CD4-positive, alpha-beta T cell treated with Interferon gamma for 1 hour (primary cell): ENCODE measurements around the gene INTS4.
"Not testable (repeated sequence)": the region's sequence is repeated elsewhere in the genome, so short reads cannot be mapped to it uniquely, and the experiment has no call there.

Experiments used
- DNase-seq: peaks from one replicate; pipeline ENCODE4 v3.0.0-alpha.2; 2020

Gene INTS4

DNA sequence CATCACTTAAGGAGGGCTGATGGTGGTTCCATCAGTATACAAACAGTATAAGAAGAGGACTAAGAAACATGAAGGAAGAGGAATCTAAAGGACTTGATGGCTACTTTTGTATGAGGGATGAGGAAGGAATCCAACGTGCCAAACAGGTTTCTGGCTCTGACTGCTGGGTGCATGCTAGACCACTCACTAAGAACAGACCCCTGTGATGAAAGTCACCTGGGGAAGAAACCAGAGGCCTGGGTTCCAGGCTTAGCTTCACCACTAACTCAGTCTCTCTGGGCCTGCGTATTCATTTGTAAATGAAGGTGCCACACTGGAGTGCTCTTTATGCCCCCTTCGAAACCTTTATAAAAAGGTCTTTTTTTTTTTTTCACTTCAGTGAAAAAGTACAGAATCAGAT is 118.4 kb downstream of the INTS4 start:
- no peak for DNase-seq

- no peak for DNase-seq
Observed at GRCh38 chr11:77874206-77874605, 120.3 kb downstream of the INTS4 start.

- DNase-seq, result no peak
Observed at GRCh38 chr11:77873345-77873744, 121.1 kb downstream of the INTS4 start.

DNA sequence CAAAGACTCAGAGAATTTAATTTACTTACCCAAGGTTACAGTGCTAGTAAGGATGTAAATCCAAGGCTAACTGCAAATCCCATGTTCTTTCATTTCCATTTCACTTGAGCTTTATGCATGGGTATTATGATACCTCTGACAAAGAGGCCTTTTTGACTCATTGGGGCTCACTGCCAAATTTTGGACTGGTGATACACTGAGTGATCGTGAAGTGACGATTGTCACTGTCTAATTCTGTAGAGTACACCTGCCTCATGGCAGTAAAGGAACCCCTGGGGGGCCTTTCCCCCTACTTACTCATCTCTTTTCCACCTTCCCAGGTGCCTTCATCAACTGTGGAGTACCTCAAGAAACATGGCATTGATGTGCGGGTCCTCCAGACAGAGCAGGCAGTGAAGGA is 122.6 kb downstream of the INTS4 start:
- no peak for DNase-seq

DNA sequence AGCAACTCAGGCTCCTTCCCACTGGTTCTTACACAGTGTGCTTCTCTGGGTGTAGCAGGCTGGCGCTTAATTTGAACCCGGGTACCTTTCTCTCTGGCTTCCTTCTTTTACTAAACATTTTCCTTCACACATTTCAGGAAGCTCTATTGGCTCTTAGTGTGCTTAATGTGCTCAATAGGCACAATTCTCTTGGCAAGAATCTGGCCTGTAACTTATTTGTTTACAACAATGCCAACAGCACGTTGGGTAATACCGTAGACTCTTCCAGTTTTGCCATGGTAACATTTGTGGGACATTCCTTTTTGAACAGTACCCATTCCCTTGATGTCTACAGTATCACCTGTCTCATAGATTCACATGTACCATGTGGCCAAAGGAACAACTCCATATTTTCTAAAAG is 125.7 kb downstream of the INTS4 start:
- DNase-seq, result no peak

DNA sequence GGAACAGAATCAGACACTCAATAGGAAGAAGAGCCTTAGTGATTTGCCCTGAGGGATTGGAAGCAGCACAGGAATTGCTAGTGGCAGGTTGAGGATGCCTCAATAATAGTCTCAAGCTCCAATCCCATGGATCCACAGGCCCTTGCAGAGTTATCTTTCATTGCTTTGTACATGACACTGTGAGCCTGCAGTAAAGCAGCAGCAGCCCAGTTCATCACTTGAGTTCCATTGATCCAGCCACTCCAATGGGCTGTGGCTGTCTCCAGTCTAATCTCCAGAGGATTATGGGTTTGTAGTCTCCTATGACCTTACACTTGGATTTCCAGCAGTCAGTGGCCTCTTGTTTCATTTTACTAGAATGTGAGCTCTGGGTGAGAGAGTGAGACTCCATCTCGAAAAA is 128.1 kb downstream of the INTS4 start:
- DNase-seq, result no peak

- DNase-seq, result no peak
Observed at GRCh38 chr11:77865805-77866204, 128.7 kb downstream of the INTS4 start.

DNA sequence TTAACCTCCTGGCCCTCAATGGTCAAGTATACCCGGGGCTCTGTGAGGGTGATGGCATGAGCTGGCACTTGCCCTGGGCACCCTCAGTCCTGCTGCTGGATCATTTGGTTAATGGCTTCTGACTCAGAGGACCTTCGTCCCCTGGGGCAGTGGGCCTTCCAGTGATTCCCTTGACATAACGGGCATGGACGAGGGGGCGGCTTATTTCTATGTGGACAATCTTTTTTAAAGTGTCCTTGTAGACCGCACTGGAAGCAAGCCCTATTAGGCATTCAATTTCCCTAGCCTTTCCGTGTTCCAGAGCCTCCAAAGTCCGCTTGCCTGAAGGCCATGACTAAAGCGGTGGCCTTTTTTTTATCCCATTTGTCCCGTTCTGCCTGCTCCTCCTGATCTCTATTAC is 133.0 kb downstream of the INTS4 start:
- not testable (repeated sequence) for DNase-seq

DNA sequence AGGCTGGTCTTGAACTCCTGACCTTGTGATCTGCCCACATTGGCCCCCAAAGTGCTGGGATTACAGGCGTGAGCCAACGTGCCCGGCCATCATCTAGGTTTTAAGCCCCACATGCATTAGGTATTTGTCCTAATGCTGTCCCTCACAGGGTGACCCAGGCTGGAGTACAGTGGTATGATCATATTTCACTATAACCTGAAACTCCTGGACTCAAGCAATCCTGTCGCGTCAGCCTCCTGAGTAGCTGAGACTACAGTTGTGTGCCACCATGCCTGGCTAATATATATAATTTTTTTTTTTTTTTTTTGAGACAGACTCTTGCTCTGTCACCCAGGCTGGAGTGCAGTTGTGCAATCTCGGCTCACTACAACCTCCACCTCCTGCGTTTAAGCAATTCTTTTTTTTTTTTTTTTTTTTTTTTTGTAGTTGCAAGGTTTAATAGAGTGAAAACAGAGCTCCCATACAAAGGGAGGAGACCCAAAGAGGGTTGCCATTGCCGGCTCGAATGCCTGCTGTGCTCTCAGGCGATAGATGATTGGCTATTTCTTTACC is 136.5 kb downstream of the INTS4 start:
- not testable (repeated sequence) for DNase-seq

DNA sequence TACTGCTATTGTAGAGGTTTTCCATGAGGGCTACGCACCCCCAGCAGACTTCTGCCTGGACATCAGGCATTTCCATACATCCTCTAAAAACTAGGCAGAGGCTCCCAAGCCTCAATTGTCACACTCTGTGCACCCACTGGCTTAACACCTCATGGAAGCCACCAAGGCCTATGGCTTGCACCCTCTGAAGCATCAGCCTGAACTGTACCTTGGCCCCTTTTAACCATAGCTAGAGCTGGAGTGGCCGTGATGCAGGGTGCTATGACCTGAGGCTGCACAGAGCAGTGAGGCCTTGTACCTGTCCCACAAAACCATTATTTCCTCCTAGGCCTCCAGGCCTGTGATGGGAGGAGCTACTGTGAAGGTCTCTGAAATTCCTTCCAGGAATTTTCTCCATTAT is 139.6 kb downstream of the INTS4 start:
- no peak for DNase-seq

DNA sequence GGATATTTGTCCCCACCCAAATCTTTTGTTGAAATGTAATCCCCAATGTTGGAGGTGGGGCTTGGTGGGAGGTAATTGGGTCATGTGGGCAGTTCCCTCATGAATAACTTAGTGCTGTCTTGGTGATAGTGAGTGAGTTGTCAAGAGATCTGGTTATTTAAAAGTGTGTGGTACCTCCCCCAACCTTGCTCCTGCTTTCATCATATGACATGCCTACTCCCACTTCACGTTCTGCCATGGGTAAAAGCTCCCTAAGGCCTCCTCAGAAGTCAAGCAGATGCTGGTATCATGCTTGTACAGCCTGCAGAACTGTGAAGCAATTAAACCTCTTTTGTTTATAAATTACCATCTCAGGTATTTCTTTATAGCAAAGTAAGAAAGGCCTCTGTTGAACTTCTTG is 143.0 kb downstream of the INTS4 start:
- DNase-seq, result no peak

DNA sequence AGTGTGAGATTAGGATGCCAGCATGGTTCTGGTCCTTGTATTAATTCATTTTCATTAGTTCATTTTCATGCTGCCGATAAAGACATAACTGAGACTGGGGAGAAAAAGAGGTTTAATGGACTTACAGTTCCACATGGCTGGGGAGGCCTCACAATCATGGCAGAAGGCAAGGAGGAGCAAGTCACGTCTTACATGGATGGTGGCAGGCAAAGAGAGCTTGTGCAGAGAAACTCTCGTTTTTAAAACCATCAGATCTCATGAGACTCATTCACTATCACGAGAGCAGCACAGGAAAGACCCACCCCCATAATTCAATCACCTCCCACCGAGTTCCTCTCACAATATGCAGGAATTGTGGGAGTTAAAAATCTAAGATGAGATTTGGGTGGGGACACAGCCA is 150.8 kb downstream of the INTS4 start:
- DNase-seq, result not testable (repeated sequence)

DNA sequence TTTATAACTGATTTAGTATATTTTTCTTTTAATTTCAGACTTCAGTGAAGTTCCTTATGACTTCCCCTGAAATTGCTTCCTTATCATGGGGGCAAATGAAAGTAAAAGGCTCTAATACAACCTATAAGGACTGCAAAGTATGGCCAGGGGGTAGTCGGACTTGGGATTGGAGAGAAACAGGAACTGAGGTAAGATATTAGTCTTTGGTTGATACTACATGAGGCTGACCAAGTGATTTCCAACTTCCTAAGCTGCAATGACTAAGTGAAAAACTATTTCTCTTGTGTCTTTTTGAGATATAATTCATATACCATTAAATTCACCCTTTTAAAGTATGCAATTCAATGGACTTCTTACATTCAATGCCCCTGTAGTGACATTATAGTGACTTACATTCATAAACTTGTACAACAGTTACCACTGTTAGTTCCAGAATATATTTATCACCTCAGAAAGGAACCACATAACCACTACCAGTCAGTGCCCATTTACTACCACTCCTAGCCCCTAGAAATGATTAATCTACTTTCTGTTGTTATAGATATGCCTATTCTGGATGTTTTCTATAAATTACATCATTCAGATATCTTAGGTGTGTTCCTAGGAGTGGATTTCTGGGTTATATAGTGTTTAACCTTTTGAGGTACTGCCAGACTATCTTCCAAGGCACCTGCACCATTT is 151.9 kb downstream of the INTS4 start:
- DNase-seq, result no peak

GRCh38 chr11:77833302-77833701 is 161.2 kb downstream of the INTS4 start:
- no peak for DNase-seq

- no peak for DNase-seq
Observed at GRCh38 chr11:77828926-77829325, 165.5 kb downstream of the INTS4 start.
